ENCODE measurements around the gene UCK2.

UCK2 gene

GRCh38 chr1:165834881-165835280 is 7.5 kb downstream of the UCK2 start:
- no peak for DNase-seq

GRCh38 chr1:165836664-165837482 is 9.5 kb downstream of the UCK2 start:
- peak; percentile 19 for DNase-seq

DNA sequence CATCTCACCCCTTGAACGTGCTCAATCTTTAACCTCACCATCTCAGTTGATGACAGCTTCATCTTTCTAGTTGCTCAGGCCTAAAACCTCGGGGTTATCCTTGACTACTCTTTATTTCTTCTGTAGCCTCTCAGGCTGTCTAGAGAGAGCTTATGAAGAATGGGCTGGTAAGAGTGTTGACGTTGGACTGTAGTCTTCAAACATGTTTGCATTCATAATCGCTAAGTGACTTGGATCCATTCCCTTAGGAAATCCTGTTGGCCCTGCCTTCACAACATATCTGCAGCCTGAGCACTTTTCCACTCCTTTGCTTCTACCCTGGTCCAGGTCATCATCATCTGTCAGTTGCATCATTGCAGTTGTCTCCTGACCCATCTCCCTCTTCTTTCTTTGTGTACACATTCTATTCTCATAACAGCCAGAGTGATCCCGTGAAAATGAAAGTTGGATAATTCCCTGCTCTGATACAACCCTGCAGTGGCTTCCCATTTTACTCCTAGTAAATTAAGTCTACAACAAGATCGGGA is 10.5 kb downstream of the UCK2 start:
- no peak for DNase-seq

- DNase-seq = no peak
Observed at GRCh38 chr1:165840423-165840822, 13.0 kb downstream of the UCK2 start.

GRCh38 chr1:165841582-165842017 is 14.2 kb downstream of the UCK2 start:
- DNase-seq = no peak

- DNase-seq = no peak
Observed at GRCh38 chr1:165842023-165842670, 14.7 kb downstream of the UCK2 start.

GRCh38 chr1:165842671-165843129 is 15.3 kb downstream of the UCK2 start:
- DNase-seq = peak; percentile 13

- no peak for DNase-seq
Observed at GRCh38 chr1:165843304-165843703, 15.9 kb downstream of the UCK2 start.

- DNase-seq = no peak
Observed at GRCh38 chr1:165844114-165844798, 16.8 kb downstream of the UCK2 start.

- DNase-seq = no peak
Observed at GRCh38 chr1:165844933-165845332, 17.5 kb downstream of the UCK2 start.

- DNase-seq = no peak
Observed at GRCh38 chr1:165845569-165845968, 18.2 kb downstream of the UCK2 start.

GRCh38 chr1:165845992-165846748 is 18.8 kb downstream of the UCK2 start:
- no peak for DNase-seq

GRCh38 chr1:165847486-165847885 is 20.1 kb downstream of the UCK2 start:
- no peak for DNase-seq

GRCh38 chr1:165849353-165850133 is 22.1 kb downstream of the UCK2 start:
- DNase-seq = no peak

DNA sequence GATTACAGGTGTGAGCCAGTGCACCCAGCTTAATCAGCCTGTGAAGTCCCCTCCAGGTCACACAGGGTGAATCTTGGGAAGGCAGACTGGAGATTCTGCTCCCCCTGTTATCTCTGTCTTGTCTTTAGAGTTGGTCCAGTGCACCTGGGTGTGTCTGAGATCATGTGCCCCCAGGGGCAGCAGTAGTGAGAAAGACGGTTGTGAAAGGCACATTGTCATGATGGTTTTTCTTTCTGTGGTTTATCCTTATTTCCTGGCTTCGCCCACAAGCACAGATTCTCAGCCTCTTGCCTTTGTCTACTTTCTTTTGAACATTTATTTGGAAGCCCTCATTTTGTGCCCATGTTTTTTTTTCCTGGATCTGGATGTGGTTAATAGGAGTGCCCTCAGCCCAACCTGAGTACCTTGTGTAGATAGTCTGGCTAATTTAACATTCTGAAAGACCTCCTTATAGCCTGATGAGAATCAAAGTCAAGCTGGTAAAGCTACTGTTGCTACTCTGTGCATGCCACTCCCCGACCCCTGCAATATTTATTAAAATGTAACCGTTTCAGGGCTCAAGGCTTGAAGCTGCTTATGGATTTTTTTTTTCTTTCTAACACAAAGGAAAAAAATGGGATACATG is 23.7 kb downstream of the UCK2 start:
- DNase-seq = peak; percentile 76

DNA sequence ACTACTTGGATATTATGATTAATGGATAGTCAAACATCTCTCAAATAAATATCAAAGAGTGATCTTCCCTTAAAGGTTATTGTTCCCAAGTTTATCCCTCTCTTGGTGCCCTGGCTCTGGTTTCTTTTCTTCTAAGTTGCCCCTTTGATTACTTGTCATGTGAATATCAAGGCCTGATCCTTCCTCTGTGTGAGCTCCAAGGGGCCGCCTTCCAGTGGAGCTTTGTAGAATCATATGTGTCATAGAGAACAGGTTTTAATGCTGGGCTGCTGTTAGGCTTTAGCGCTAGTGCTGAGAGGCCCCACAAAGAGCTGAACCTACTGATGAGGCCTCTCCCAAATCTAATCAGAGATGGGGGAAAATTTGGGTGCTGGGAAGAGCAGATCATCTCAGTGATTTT is 25.5 kb downstream of the UCK2 start:
- DNase-seq = no peak

GRCh38 chr1:165853528-165854075 is 26.2 kb downstream of the UCK2 start:
- no peak for DNase-seq

- DNase-seq = peak; percentile 77
Observed at GRCh38 chr1:165854101-165854845, 26.9 kb downstream of the UCK2 start.

- no peak for DNase-seq
Observed at GRCh38 chr1:165855010-165855838, 27.8 kb downstream of the UCK2 start.

Measured in GF-D8 (cell line).